ENCODE measurements around the gene TCF7L2. TPM values are rescaled to one million over a fixed set of nuclear protein-coding genes. Genes with fewer than 3 reads are reported as not detected.
A peak's percentile ranks its signal among the peaks of the same experiment; 100 is the strongest.

Gene TCF7L2
- total RNA-seq, 2 donors from 2014 or later: 9.1 to 25.7 TPM

- Histone ChIP-seq H3K27me3 (no peaks in the 10 kb centered on the region), H3K4me1 (peaks cover under 1% of the 10 kb centered on the region), H3K9me3 (no peaks in the 10 kb centered on the region), H3K27ac (no peak overlapping the region), H3K36me3 (replicated peaks in 1 of 2; ENCODE audit: insufficient read depth in 1 of 2, low read depth in 2 of 2) (no peaks in the 10 kb centered on the region), H3K4me3 (no peak overlapping the region)
- TF ChIP-seq CTCF (IDR thresholded peaks at IDR 0.05) (no peak), POLR2A (IDR thresholded peaks at IDR 0.05) (no peak)
- intact Hi-C loops (cut with DNase I): no loop called here
- WGBS, 2 donors: 76 to 86% methylated on average over 12 of the region's 12 CpGs
- ATAC-seq: no peak
- DNase-seq: no peak
Observed at GRCh38 chr10:113011592-113012374, 61.7 kb downstream of the TCF7L2 start.

GRCh38 chr10:113015201-113015600 lies 65.2 kb downstream of the TCF7L2 start:
- Histone ChIP-seq H3K9me3 (no peaks in the 10 kb centered on the region), H3K27me3 (no peaks in the 10 kb centered on the region), H3K4me3 (no peak overlapping the region), H3K27ac (no peak overlapping the region), H3K4me1 (peaks cover 29% of the 10 kb centered on the region), H3K36me3 (replicated peaks in 1 of 2; ENCODE audit: insufficient read depth in 1 of 2, low read depth in 2 of 2) (no peaks in the 10 kb centered on the region)
- TF ChIP-seq CTCF (IDR thresholded peaks at IDR 0.05) (no peak), POLR2A (IDR thresholded peaks at IDR 0.05) (no peak)
- no peak for DNase-seq
- intact Hi-C loops (cut with DNase I): no loop called here
- ATAC-seq: no peak
- 59 to 71% methylated on average over 4 of the region's 4 CpGs for WGBS, 2 donors

- no peaks in the 10 kb centered on the region for H3K9me3 ChIP-seq
- ATAC-seq (no peak), DNase-seq (no peak)
- intact Hi-C loops (cut with DNase I): no loop called here
- H3K27ac ChIP-seq: peak overlapping the region in 1 of 4 donors; percentile 66
- WGBS, 2 donors: 67 to 82% methylated on average over 5 of the region's 5 CpGs
- no peaks in the 10 kb centered on the region for H3K27me3 ChIP-seq
- H3K4me1 ChIP-seq: peaks cover 51% of the 10 kb centered on the region
- no peak overlapping the region for H3K4me3 ChIP-seq
- H3K36me3 ChIP-seq (replicated peaks in 1 of 2; ENCODE audit: insufficient read depth in 1 of 2, low read depth in 2 of 2): no peaks in the 10 kb centered on the region
- no peak for TF ChIP-seq POLR2A (IDR thresholded peaks at IDR 0.05)
- TF ChIP-seq CTCF (IDR thresholded peaks at IDR 0.05): no peak
Observed at GRCh38 chr10:113017376-113017775, 67.3 kb downstream of the TCF7L2 start.

- Histone ChIP-seq H3K9me3 (no peaks in the 10 kb centered on the region), H3K4me1 (peaks cover 51% of the 10 kb centered on the region), H3K36me3 (replicated peaks in 1 of 2; ENCODE audit: insufficient read depth in 1 of 2, low read depth in 2 of 2) (no peaks in the 10 kb centered on the region), H3K27me3 (no peaks in the 10 kb centered on the region), H3K27ac (peak overlapping the region in 2 of 4 donors; percentile 66 to 69), H3K4me3 (no peak overlapping the region)
- no peak for TF ChIP-seq CTCF (IDR thresholded peaks at IDR 0.05)
- no peak for DNase-seq
- ATAC-seq: no peak
- WGBS, 2 donors: 95 to 97% methylated on average over 3 of the region's 3 CpGs
- intact Hi-C loops (cut with DNase I): no loop called here
Observed at GRCh38 chr10:113018034-113018433, 68.0 kb downstream of the TCF7L2 start.

- DNase-seq (no peak), ATAC-seq (no peak)
- peak overlapping the region; percentile 5 to 69 (median 46) for H3K27ac ChIP-seq
- no peaks in the 10 kb centered on the region for H3K27me3 ChIP-seq
- H3K4me1 ChIP-seq: peaks cover 51% of the 10 kb centered on the region
- intact Hi-C loops (cut with DNase I): no loop called here
- 60 to 67% methylated on average over 8 of the region's 8 CpGs for WGBS, 2 donors
- no peaks in the 10 kb centered on the region for H3K9me3 ChIP-seq
- H3K36me3 ChIP-seq (replicated peaks in 1 of 2; ENCODE audit: insufficient read depth in 1 of 2, low read depth in 2 of 2): no peaks in the 10 kb centered on the region
- H3K4me3 ChIP-seq: no peak overlapping the region
- TF ChIP-seq POLR2A (IDR thresholded peaks at IDR 0.05) (no peak), CTCF (IDR thresholded peaks at IDR 0.05) (no peak)
Observed at GRCh38 chr10:113019096-113019495, 69.0 kb downstream of the TCF7L2 start.

All from body of pancreas (tissue), 4 donors.